DOHH2 (cell line): ENCODE measurements around the gene SREBF1.

Experiments
- H3F3A ChIP-seq: fragments of 200-600 bp; sonication (generic), shearing (Covaris generic); 2 replicates; pipeline ENCODE4 v1.6.0; 2016; ENCODE audit warnings: antibody characterized with exemption, mild to moderate bottlenecking; ENCODE audit not compliant: control insufficient read depth, insufficient read depth
- H3K27ac ChIP-seq: fragments of 200-600 bp; sonication (generic); 2 replicates; pipeline ENCODE4 v1.5.1; 2014; ENCODE audit warnings: low read depth, mild to moderate bottlenecking, low read length, moderate library complexity
- H3K27me3 ChIP-seq: fragments of 200-600 bp; sonication (generic); 2 replicates; pipeline ENCODE4 v1.6.1; 2014; ENCODE audit warnings: mild to moderate bottlenecking, low read length, mixed read lengths; ENCODE audit not compliant: control insufficient read depth
- H3K36me3 ChIP-seq: fragments of 200-600 bp; sonication (generic); 2 replicates; pipeline ENCODE4 v1.6.1; 2014; ENCODE audit warnings: mild to moderate bottlenecking, low read length, moderate library complexity, mixed read lengths; ENCODE audit not compliant: control insufficient read depth
- H3K4me1 ChIP-seq: fragments of 200-600 bp; sonication (generic); 2 replicates; pipeline ENCODE4 v1.6.1; 2014; ENCODE audit warnings: mild to moderate bottlenecking, low read length, mixed read lengths; ENCODE audit not compliant: control insufficient read depth
- H3K4me2 ChIP-seq: fragments of 200-600 bp; sonication (generic); 2 replicates; pipeline ENCODE4 v1.6.0; 2014; ENCODE audit warnings: mild to moderate bottlenecking, low read length, moderate library complexity
- H3K4me3 ChIP-seq: fragments of 200-600 bp; sonication (generic); 2 replicates; pipeline ENCODE4 v1.5.1; 2014; ENCODE audit warnings: mild to moderate bottlenecking, low read length, mixed read lengths
- H3K79me2 ChIP-seq: fragments of 200-600 bp; sonication (generic); 2 replicates; pipeline ENCODE4 v1.6.1; 2014; ENCODE audit warnings: mild to moderate bottlenecking, low read length, mixed read lengths; ENCODE audit not compliant: control insufficient read depth
- H3K9me2 ChIP-seq: fragments of 200-600 bp; sonication (generic); replicated peaks from 2 replicates; pipeline ENCODE4 v1.6.1; 2014; ENCODE audit warnings: mild to moderate bottlenecking, low read length, mixed read lengths; ENCODE audit not compliant: control insufficient read depth
- H3K9me3 ChIP-seq: fragments of 200-600 bp; sonication (generic); 2 replicates; pipeline ENCODE4 v1.6.1; 2014; ENCODE audit warnings: antibody characterized with exemption, low read length, mixed read lengths; ENCODE audit not compliant: control insufficient read depth, insufficient read depth
- H4K20me1 ChIP-seq: fragments of 200-600 bp; sonication (generic); 2 replicates; pipeline ENCODE4 v1.6.0; 2014; ENCODE audit warnings: low read depth, mild to moderate bottlenecking, antibody characterized with exemption, low read length, moderate library complexity; ENCODE audit not compliant: control insufficient read depth, insufficient read depth
- EZH2phosphoT487 ChIP-seq: fragments of 200-600 bp; sonication (generic); IDR thresholded peaks from 2 replicates; pipeline ENCODE4 v1.6.1; 2017; ENCODE audit warnings: borderline replicate concordance, mild to moderate bottlenecking, antibody characterized with exemption, low read length, moderate library complexity, mixed read lengths
- TF ChIP-seq, protein P1 (sequence below): fragments of 200-600 bp; sonication (generic); IDR thresholded peaks from one replicate; pipeline ENCODE4 v1.5.1; 2014; ENCODE audit warnings: antibody characterized with exemption, mild to moderate bottlenecking, low read depth, low read length; ENCODE audit not compliant: poor library complexity, severe bottlenecking

The SREBF1 gene

DNA sequence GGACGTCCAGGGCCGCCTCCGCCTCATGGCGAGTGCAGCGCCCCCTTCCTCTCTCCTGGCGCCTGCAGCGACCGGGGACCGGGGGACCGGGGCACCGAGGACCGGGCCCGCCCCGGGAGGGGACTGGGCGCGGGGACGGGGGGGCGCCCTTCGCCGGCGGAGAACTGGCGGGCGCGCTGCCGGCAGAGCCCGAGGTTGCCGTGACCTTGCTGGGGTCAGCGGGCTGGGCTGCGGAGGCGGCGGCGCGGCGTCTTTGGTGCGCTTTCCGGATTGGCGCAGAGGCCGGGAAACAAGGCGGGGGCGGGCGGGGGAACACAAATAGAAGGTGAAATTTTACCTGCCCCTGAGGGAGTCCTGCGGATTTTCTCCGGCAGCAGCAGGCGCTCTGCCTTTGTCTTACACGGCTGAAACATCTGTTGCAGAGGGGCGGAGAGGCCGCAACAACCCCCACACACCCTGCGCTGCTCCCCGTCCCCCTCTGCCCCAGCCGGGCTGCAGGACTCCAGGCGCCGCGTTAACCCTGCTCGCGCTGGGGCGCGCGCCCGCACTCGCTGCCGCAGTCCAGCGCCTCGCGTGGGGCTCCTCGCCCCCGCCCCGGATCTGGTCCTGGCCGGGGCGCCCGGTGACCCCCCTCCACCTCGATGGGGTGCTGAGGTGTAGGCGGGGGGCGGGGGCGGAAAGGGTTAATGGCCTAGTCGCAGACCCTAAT lies 53.5 kb downstream of the SREBF1 start:
- peak overlapping the region; percentile 66 for H3K4me3 ChIP-seq

DNA sequence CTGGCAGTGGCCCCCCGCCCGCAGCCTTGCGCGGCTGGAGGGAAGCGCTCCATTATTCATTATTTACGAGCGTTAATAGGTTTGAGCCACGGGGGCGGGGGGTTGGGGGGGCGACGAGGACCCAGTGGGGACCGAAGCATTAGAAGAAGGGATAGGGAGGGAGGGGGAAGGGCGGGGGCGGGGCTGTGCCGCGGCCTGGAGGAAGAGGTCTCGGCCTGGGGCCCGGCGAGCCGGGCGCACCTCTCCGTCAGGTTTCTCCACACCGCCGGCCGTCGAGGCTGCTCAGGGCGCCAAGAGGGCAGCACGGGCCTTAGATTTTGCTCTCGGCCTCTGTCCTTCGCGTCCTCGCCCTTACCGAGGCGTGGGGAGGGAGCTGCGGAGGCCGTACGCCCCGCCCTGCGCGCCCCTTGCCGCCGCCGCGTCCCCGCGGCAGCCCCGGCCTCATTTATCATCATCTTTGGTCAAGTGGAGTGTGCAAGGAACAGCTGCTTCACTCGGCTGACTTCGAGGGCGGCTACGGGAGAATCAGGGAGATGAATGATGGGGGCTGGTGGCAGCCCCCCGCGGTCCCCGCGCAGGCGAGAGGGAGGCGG lies 54.2 kb downstream of the SREBF1 start:
- peak overlapping the region; percentile 66 for H3K4me3 ChIP-seq
- TF ChIP-seq, protein P1, sequence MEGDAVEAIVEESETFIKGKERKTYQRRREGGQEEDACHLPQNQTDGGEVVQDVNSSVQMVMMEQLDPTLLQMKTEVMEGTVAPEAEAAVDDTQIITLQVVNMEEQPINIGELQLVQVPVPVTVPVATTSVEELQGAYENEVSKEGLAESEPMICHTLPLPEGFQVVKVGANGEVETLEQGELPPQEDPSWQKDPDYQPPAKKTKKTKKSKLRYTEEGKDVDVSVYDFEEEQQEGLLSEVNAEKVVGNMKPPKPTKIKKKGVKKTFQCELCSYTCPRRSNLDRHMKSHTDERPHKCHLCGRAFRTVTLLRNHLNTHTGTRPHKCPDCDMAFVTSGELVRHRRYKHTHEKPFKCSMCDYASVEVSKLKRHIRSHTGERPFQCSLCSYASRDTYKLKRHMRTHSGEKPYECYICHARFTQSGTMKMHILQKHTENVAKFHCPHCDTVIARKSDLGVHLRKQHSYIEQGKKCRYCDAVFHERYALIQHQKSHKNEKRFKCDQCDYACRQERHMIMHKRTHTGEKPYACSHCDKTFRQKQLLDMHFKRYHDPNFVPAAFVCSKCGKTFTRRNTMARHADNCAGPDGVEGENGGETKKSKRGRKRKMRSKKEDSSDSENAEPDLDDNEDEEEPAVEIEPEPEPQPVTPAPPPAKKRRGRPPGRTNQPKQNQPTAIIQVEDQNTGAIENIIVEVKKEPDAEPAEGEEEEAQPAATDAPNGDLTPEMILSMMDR: no peak
- TF ChIP-seq EZH2phosphoT487: no peak
- no peaks in the 10 kb centered on the region for H3K9me3 ChIP-seq
- no peaks in the 10 kb centered on the region for H3K36me3 ChIP-seq
- H3K27ac ChIP-seq: peak overlapping the region; percentile 89
- H4K20me1 ChIP-seq: peaks cover 12% of the 10 kb centered on the region
- H3K4me2 ChIP-seq: peak overlapping the region; percentile 98
- peaks cover 3% of the 10 kb centered on the region; the same call in 1 of the 2 replicates for H3F3A ChIP-seq
- H3K79me2 ChIP-seq: peaks cover 26% of the 10 kb centered on the region
- H3K27me3 ChIP-seq: 0 out of 2 replicates have a peak, but pooled peaks cover 3% of the 10 kb centered on the region
- H3K4me1 ChIP-seq: peaks cover 48% of the 10 kb centered on the region
- no peaks in the 10 kb centered on the region for H3K9me2 ChIP-seq

More for the DNA sequence above, 53.5 kb downstream of the SREBF1 start:
- peak overlapping the region; percentile 98 for H3K4me2 ChIP-seq
- TF ChIP-seq EZH2phosphoT487: no peak
- TF ChIP-seq, protein P1: peak; percentile 67
- H3K9me2 ChIP-seq: no peaks in the 10 kb centered on the region
- no peaks in the 10 kb centered on the region for H3K9me3 ChIP-seq
- no peaks in the 10 kb centered on the region for H3K36me3 ChIP-seq
- H3K27me3 ChIP-seq: 0 out of 2 replicates have a peak, but pooled peaks cover 3% of the 10 kb centered on the region
- H3F3A ChIP-seq: peaks cover 3% of the 10 kb centered on the region; the same call in 1 of the 2 replicates
- H3K27ac ChIP-seq: peak overlapping the region; percentile 89
- H4K20me1 ChIP-seq: peaks cover 12% of the 10 kb centered on the region
- peaks cover 48% of the 10 kb centered on the region for H3K4me1 ChIP-seq
- H3K79me2 ChIP-seq: peaks cover 26% of the 10 kb centered on the region

DNA sequence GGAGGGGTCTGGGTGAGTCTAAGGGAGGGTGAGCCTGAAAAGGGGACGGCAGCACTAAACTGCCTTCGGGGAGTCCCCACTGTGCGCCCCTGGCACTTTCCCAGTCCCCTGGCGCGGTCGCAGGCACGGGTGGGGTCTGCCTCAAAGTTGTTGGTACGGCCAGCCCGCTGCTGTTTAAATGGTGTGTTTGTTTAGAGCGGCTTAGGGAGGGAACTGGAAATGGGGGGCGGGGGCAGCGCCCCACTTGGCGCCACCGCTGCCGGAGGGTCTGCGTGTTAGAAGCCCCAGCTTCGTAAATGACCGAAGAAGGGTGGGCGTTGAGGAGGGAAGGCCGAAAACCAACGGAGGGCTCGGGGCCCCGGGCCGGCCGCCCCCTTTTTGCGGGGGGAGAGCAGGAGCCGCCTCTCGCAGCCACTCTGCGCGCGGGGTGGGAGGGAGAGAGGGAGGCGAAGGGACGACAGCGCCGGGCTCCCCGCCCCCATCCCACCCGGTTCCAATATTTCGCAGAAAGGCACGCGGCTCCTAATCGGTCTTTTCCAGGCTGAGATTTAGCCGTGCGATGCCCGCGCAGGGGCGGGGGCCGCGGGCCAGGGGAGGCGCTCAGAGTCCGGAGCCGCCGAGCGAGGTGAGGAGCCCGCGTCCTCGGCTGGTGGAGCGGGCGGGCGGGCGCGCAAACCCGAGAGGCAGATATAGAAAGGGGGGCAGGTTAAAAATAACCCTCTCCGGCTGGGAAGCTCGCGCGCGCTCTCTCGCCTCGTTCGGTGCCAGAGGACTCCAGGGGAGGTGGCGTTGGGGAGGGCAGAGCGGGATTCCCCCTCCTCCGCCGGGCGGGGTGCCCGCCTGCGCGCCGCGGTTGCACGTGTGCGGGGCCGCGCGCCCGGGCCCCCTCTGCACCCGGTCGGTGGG lies 54.9 kb downstream of the SREBF1 start:
- peak overlapping the region; percentile 89 for H3K27ac ChIP-seq
- H3K4me1 ChIP-seq: peaks cover 48% of the 10 kb centered on the region
- H3K9me3 ChIP-seq: no peaks in the 10 kb centered on the region
- peak overlapping the region; percentile 98 for H3K4me2 ChIP-seq
- H4K20me1 ChIP-seq: peaks cover 12% of the 10 kb centered on the region
- H3K9me2 ChIP-seq: no peaks in the 10 kb centered on the region
- H3F3A ChIP-seq: peaks cover 3% of the 10 kb centered on the region; the same call in 1 of the 2 replicates
- H3K27me3 ChIP-seq: 0 out of 2 replicates have a peak, but pooled peaks cover 3% of the 10 kb centered on the region
- TF ChIP-seq, protein P1: no peak
- TF ChIP-seq EZH2phosphoT487: no peak
- H3K36me3 ChIP-seq: no peaks in the 10 kb centered on the region
- peak overlapping the region; percentile 66 for H3K4me3 ChIP-seq
- peaks cover 23% of the 10 kb centered on the region for H3K79me2 ChIP-seq
